ENCODE data around the gene EGR2.
"Not testable (repeated sequence)": the region's sequence is repeated elsewhere in the genome, so short reads cannot be mapped to it uniquely, and the experiment has no call there.

EGR2 gene

DNA sequence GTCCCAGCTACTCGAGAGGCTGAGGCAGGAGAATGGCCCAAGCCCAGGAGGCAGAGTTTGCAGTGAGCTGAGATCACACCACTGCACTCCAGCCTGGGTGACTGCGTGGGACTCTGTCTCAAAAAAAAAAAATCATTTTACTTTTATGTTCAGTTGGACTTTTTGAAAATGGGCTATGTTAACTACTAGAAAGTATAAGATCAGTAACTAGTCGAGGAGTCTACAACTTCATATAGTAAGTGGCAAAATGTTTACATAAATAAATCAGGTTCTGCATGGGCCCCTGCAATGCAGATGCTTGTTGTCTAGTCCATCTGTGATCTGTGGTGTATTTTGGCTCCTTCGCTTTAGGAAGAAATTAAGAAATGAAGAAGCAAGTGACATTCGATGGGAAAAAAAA lies 23.9 kb downstream of the EGR2 start:
- DNase-seq: no peak

DNA sequence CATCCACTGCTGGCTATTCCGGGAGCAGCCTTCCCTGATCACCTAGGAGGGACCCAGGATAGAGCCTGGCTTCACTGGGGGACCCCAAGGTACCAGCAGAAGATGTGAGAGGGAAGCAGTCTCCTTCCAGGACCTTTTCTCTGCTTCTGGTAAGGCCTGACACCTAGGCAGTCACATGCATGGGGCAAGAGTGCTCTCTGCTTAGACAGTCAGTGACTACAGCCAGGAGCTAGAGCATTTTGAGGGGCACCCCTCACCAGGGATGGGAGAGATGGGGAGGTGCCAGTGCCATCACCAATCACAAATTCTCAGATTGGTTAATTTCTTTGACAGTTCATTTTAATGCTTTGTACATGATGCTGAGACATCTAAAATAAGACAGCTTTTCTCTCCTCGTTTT lies 25.6 kb downstream of the EGR2 start:
- DNase-seq: no peak

GRCh38 chr10:62790019-62790555 lies 26.1 kb downstream of the EGR2 start:
- DNase-seq: no peak

- no peak for DNase-seq
Measured at GRCh38 chr10:62788861-62789467, 27.2 kb downstream of the EGR2 start.

- not testable (repeated sequence) for DNase-seq
Measured at GRCh38 chr10:62788285-62788684, 27.9 kb downstream of the EGR2 start.

DNA sequence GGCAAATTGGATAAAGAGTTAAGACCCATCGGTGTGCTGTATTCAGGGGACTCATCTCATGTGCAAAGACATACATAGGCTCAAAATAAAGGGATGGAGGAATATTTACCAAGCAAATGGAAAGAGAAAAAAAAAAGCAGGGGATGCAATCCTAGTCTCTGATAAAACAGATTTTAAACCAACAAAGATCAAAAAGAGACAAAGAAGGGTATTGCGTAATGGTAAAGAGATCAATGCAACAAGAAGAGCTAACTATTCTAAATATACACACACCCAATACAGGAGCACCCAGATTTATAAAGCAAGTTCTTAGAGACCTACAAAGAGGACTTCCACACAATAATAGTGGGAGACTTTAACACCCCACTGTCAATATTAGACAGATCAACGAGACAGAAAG lies 31.6 kb downstream of the EGR2 start:
- DNase-seq: not testable (repeated sequence)

DNA sequence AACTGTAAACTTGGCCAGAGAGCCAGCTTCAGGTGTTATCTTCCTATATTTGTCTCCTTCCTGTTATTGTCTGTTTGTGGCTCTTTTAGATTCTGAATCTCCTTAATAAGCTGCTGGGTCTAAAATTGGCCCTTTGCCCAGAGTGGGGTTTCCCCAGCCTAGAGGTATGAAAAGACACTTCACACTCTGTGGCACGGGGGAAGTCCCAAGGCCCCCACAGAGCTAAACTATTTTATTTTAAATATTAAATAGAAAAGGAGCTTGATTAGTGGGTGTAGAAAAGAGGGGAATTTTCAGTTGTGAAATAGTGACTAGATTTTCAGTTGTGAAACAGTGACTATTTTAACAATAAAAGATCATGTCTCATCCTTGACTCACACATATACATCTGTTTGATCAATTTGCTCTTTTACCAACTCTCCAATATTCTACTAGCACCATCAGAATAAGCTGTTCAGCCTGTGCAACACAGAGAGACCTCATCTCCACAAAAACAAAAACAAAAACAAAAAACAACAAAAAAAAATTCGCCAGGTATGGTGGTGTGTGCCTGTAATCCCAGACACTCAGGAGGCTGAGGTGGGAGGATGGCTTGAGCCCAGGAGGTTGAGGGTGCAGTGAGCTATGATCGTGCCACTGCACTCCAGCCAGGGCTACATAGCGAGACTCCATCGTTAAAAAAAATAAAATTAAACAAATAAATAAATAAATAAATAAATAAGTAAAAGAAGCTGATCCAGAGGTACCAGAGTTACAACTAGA lies 36.5 kb downstream of the EGR2 start:
- no peak for DNase-seq

DNA sequence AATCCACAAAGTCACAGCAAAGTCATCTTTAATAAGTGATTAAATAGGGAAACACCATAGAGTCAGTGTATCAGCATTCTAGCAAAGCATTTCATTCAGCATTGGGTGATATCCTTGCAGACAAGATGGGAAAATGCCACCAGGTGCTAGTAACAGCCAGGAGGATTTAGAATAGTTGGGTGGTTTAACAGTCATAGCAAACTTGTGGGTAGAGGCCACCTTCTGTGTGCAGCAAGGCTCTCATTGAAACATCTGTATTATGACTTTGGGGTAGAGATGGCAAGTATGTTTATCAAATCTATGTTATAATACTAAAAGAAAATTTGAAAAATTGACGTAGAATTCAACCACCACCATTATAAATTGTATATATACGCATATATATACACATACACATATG lies 38.0 kb downstream of the EGR2 start:
- DNase-seq: no peak

DNA sequence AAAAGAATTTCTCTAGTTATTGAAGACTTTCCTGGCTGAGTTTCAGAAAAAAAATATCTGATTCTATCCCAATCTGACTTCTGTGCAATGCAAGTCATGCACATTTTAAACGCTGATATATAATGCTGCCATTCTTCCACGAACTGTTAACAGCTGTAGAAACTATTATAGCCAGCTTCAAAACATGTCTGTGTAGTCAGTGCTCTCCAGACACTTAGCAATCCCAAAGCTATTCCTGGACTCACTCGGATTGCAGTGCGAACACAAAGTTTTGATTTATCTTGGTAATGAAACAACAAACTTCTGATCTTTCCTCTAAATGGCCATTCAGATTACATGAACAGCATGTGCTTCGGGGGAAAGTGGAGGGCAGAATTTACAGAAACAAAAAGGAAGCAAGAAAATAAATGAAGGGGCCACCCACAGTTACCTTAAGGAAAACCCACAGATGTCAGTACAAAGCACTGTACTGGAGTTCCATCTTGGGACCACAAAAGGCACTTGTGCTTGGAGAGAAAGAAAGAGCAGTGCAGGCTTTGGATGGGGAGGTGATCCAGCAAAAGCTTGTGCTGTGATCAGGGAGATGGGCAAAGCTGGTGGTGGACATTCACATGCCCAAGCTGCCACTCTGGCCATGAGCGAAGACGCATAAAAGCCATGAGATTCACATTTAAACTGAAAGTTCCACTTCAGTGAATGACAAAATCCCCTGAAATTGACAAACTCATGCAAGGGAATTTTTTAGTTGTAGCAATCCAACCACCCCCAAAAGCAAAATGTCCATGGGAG lies 43.8 kb downstream of the EGR2 start:
- no peak for DNase-seq

- no peak for DNase-seq
Measured at GRCh38 chr10:62769574-62770242, 46.5 kb downstream of the EGR2 start.

- DNase-seq: no peak
Measured at GRCh38 chr10:62766386-62766785, 49.8 kb downstream of the EGR2 start.

- no peak for DNase-seq
Measured at GRCh38 chr10:62765726-62766125, 50.4 kb downstream of the EGR2 start.

DNA sequence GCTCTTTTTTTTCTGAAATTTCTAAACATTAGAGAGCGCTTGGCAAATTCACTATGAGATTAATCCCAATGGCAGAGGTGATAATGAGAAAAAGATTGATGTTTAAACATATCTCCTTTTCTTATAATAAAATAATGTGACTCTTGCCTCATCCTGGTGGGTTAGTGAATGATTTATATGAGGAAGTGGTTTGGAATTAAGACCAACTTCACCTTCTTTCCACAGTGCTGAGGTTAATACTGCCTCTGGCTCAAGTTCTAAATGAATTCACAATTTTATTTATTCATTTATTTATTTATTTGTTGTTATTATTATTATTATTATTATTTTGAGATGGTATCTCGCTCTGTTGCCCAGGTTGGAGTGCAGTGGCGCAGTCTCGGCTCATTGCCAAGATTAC lies 52.2 kb downstream of the EGR2 start:
- no peak for DNase-seq

DNA sequence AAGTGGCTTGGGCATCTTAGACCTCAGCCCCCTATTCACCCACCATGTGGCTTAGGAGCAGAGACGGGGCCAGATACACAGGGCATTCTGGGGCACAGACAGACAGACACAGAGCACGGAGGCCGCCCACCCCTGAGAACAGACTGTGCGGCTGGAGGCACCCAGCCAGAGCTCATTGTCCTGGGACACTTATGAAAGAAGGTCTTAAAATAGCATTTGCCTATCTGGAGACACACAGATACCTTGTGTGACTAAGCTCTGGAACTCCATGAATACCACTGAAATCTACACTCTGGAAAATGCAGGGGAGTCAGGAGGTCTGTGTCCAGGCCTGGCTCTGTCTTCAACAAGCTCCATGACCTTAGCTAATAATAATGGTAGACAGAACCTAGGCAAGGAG lies 53.0 kb downstream of the EGR2 start:
- DNase-seq: no peak
